WI38 (cell line): ENCODE measurements around the gene PDIA3.

ENCODE experiments used
- H3K4me3 ChIP-seq: 2 replicates; pipeline ENCODE4 v1.5.1; 2011; ENCODE audit warnings: low read depth, mild to moderate bottlenecking, control low read depth, low read length
- TF ChIP-seq, protein P1 (sequence below): IDR thresholded peaks from 2 replicates; pipeline ENCODE4 v1.5.1; 2012; ENCODE audit warnings: low read depth, mild to moderate bottlenecking, control low read depth, low read length

Gene PDIA3

DNA sequence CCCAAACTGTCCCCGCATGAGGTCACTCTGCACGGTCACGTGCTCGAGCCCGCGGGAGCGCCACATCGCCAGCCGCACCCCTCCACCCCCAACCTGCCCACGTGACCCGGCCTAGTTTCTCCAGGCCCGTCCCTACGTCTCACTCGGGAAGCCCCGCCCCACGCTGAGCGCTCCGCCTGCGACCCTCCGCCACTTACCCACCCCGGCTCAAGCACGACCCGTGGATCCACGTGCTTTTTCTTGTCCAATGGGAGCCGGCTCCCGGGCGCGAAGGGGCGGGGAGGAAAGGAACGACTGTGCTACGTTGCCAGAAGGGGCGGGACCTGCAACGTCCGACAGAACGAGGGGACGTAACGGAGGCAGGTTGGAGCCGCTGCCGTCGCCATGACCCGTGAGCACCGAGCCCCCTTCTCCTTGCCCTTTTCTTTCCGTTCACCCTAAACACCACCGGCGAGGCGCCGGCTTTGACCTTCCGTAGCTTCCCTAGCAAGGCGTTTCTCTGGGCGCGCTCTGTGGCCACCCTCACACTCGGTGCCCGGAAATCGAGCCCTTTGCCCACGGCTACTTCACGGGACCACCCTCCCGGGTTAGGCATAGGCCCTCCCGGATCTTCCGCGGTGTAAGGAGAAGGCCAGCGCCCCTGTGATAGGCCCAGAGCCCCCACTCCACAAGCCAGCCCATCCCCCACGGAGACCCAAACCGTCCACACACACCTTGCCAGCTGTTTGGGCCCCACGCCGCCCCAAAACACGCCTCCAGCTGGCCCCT lies 45.9 kb downstream of the PDIA3 start, which contains the start of gene SERF2:
TSS of gene SERF2 (plus strand) at position 328 of the 768 bp plus-strand sequence. CDS start at position 385, 57 bp downstream.
- peak within 1 kb of the TSS; percentile 99 for H3K4me3 ChIP-seq
- TF ChIP-seq, protein P1, sequence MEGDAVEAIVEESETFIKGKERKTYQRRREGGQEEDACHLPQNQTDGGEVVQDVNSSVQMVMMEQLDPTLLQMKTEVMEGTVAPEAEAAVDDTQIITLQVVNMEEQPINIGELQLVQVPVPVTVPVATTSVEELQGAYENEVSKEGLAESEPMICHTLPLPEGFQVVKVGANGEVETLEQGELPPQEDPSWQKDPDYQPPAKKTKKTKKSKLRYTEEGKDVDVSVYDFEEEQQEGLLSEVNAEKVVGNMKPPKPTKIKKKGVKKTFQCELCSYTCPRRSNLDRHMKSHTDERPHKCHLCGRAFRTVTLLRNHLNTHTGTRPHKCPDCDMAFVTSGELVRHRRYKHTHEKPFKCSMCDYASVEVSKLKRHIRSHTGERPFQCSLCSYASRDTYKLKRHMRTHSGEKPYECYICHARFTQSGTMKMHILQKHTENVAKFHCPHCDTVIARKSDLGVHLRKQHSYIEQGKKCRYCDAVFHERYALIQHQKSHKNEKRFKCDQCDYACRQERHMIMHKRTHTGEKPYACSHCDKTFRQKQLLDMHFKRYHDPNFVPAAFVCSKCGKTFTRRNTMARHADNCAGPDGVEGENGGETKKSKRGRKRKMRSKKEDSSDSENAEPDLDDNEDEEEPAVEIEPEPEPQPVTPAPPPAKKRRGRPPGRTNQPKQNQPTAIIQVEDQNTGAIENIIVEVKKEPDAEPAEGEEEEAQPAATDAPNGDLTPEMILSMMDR = no peak

DNA sequence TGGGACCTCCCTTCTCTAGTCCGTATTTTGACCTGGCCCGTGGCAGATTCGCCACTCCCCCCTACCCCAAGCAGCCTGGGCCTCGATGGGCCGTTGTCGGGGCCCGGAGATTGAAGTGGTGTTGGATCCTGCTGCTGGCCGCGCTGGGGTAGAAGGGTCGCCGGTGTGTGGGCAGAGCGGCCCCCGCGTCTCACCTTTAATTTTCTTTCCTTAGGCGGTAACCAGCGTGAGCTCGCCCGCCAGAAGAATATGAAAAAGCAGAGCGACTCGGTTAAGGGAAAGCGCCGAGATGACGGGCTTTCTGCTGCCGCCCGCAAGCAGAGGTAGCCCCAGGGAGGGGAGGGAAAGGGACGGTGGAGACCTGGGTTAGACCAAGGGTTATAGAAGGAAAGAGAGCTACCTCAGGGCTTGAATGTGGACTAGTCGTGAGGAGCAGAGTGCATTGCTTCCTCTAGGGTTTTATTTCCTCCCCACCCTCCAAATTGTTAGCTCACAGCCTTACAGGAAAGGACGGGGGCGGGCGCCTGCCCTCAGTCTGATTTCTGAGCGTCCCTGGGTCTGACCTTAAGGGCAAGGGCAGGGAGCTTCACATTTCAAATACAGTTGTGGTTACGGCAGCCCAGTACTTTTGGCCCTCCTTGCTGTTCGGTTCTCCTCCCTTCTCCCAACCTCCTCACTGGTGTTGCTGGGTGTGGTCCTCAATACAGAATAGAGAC lies 46.7 kb downstream of the PDIA3 start:
- TF ChIP-seq, protein P1 = no peak

DNA sequence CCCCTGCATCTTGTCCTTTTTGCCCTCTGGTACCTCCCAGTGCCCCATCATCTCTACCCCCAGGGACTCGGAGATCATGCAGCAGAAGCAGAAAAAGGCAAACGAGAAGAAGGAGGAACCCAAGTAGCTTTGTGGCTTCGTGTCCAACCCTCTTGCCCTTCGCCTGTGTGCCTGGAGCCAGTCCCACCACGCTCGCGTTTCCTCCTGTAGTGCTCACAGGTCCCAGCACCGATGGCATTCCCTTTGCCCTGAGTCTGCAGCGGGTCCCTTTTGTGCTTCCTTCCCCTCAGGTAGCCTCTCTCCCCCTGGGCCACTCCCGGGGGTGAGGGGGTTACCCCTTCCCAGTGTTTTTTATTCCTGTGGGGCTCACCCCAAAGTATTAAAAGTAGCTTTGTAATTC lies 47.4 kb downstream of the PDIA3 start:
- H3K4me3 ChIP-seq = peak overlapping the region; percentile 99
- TF ChIP-seq, protein P1 = no peak

More for the DNA sequence above, 46.7 kb downstream of the PDIA3 start:
- peak overlapping the region; percentile 99 for H3K4me3 ChIP-seq

DNA sequence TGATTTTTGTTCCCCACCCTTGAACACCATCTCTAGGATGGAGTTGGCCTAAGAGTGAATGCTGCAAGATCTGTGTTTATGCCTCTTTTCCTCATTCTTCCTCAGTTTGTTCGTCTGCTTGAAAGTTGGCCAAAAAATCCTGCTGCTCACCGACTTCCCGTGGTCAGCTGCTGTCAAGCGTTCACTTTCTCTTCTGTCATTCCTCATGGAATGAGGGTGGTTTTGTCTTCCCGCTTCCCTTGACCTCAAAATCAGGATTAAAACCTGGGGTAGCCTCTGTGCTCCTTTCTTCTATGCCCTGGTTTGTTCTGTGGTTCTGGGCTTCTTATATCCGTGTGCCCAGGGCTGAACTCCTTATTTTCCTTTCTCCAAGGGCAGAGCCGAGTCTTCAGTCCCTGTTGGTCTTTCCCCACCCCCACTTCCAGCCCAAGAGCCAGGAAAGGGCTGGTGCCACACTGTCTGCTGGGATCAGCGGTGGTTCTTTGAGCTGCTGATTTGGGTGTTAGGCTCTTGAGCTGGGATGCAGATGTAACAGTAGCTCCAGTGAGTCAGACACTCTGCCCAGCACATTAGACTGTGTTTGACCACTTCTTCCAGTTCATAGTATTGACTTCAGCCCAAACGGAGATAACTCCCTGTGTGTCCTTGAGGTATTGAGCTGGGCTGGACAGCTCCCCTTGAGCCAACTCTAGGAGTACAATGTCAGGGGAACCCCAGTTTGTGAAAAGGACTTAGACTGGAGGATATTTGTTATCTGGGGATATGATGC lies 48.2 kb downstream of the PDIA3 start:
- TF ChIP-seq, protein P1 = no peak
- peak overlapping the region; percentile 99 for H3K4me3 ChIP-seq

DNA sequence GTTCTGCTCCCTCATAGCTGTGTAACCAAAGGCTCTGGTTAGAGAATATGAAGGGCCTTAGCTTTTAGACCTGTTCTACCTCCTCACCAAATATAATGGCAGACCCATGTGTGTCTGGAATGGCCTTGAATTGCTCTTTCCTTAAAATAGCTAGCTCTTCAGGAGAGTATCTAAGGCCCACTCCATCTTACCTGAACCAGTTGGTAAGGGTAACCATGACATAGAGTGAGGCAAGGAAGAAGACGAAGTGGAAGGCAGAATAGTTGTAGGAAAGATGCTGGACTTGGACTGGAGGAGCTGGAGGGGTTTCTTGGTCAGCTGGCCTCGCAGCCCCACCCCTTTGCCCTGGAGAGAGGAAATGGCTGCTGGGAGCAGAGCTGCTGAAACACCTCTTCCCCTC lies 49.0 kb downstream of the PDIA3 start:
- H3K4me3 ChIP-seq = no peak overlapping the region
- TF ChIP-seq, protein P1 = no peak

DNA sequence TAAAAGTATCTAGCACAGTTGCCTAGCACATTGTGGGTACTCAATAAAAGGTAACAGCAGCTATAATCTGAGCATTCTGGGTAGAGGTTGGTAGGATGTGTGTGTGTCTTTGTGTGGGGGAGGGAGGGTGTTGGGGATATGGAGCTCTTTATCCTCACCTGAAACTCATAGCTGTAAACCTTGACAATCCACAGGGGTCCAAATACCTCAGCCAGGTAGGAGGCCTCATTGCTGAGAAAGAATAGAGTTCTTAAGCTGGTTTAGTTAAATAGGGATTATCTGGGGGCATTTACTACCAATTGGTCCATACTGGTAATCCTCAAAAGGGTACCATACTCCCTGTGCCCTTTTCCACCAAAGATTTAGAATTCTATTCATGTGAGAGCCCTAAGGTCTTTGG lies 49.8 kb downstream of the PDIA3 start:
- TF ChIP-seq, protein P1 = no peak
- no peak overlapping the region for H3K4me3 ChIP-seq

DNA sequence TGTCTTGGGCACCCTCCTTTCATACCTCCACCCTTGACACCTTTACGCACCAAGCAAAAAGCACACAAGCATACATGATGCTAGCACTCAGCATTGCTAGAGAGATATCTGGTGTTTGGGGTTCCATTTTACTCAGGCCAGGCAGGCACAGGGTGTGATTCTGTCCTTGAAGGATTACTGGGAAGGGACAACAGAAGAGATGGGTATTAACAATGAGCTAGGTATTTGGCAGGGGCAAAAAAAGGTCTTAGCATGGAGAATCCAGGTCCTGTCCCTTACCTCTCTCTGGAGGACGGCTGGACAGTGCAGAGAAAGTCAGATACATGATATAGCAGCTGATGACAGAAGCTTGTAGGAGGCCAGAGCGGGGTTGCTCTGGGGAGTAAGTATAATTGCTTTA lies 50.3 kb downstream of the PDIA3 start:
- no peak overlapping the region for H3K4me3 ChIP-seq
- TF ChIP-seq, protein P1 = no peak
